HUES48 (cell line): ENCODE measurements around the gene WDR38.

ENCODE experiments used
- H3K27ac ChIP-seq: one replicate; pipeline ENCODE4 v1.7.0; 2013; ENCODE audit warnings: low read depth, low read length, inconsistent platforms
- H3K27me3 ChIP-seq: 2 replicates; pipeline ENCODE4 v1.6.1; 2013; ENCODE audit warnings: mild to moderate bottlenecking, low read length; ENCODE audit not compliant: control insufficient read depth, insufficient read depth
- H3K36me3 ChIP-seq: 2 replicates; pipeline ENCODE4 v1.6.1; 2013; ENCODE audit warnings: low read length; ENCODE audit not compliant: control insufficient read depth, insufficient read depth
- H3K4me1 ChIP-seq: 2 replicates; pipeline ENCODE4 v1.6.1; 2013; ENCODE audit warnings: mild to moderate bottlenecking, low read length; ENCODE audit not compliant: control insufficient read depth, insufficient read depth
- H3K4me3 ChIP-seq: 2 replicates; pipeline ENCODE4 v1.5.1; 2013; ENCODE audit warnings: mild to moderate bottlenecking, low read depth, low read length
- H3K9ac ChIP-seq: 2 replicates; pipeline ENCODE4 v1.6.1; 2013; ENCODE audit warnings: mild to moderate bottlenecking, low read depth, low read length, moderate library complexity
- H3K9me3 ChIP-seq: 2 replicates; pipeline ENCODE4 v1.6.1; 2013; ENCODE audit warnings: low read length; ENCODE audit not compliant: control insufficient read depth, insufficient read depth

The WDR38 gene

GRCh38 chr9:124814164-124814535 is 39.1 kb upstream of the WDR38 start:
- Histone ChIP-seq H3K9ac (no peak overlapping the region), H3K9me3 (no peaks in the 10 kb centered on the region), H3K36me3 (no peaks in the 10 kb centered on the region), H3K4me1 (peaks cover 36% of the 10 kb centered on the region), H3K27me3 (no peaks in the 10 kb centered on the region), H3K4me3 (no peak overlapping the region), H3K27ac (no peak overlapping the region)

GRCh38 chr9:124815601-124816000 is 37.7 kb upstream of the WDR38 start:
- H3K36me3 ChIP-seq: no peaks in the 10 kb centered on the region
- H3K9me3 ChIP-seq: no peaks in the 10 kb centered on the region
- H3K4me3 ChIP-seq: no peak overlapping the region
- H3K9ac ChIP-seq: no peak overlapping the region
- H3K27ac ChIP-seq: no peak overlapping the region
- peaks cover 31% of the 10 kb centered on the region for H3K4me1 ChIP-seq
- H3K27me3 ChIP-seq: no peaks in the 10 kb centered on the region

- no peak overlapping the region for H3K27ac ChIP-seq
- no peak overlapping the region for H3K9ac ChIP-seq
Measured at GRCh38 chr9:124818431-124819281, 34.6 kb upstream of the WDR38 start.

GRCh38 chr9:124820698-124821623 is 32.3 kb upstream of the WDR38 start:
- no peaks in the 10 kb centered on the region for H3K27me3 ChIP-seq
- no peak overlapping the region for H3K4me3 ChIP-seq
- H3K9ac ChIP-seq: no peak overlapping the region
- H3K27ac ChIP-seq: no peak overlapping the region
- H3K36me3 ChIP-seq: no peaks in the 10 kb centered on the region
- H3K9me3 ChIP-seq: no peaks in the 10 kb centered on the region
- 0 out of 2 replicates have a peak, but pooled peaks cover 3% of the 10 kb centered on the region for H3K4me1 ChIP-seq

More at GRCh38 chr9:124818431-124819281, 34.6 kb upstream of the WDR38 start:
- Histone ChIP-seq H3K4me3 (no peak overlapping the region), H3K4me1 (peaks cover 7% of the 10 kb centered on the region), H3K27me3 (no peaks in the 10 kb centered on the region), H3K36me3 (no peaks in the 10 kb centered on the region), H3K9me3 (no peaks in the 10 kb centered on the region)

- H3K4me1 ChIP-seq: peaks cover 6% of the 10 kb centered on the region
- H3K4me3 ChIP-seq: no peak overlapping the region
- no peak overlapping the region for H3K27ac ChIP-seq
- H3K9ac ChIP-seq: no peak overlapping the region
- no peaks in the 10 kb centered on the region for H3K27me3 ChIP-seq
- H3K9me3 ChIP-seq: no peaks in the 10 kb centered on the region
- H3K36me3 ChIP-seq: no peaks in the 10 kb centered on the region
Measured at GRCh38 chr9:124828489-124829333, 24.5 kb upstream of the WDR38 start.

GRCh38 chr9:124829334-124829669 is 24.0 kb upstream of the WDR38 start:
- Histone ChIP-seq H3K4me3 (no peak overlapping the region), H3K9me3 (no peaks in the 10 kb centered on the region), H3K9ac (no peak overlapping the region), H3K27ac (no peak overlapping the region), H3K27me3 (no peaks in the 10 kb centered on the region), H3K36me3 (no peaks in the 10 kb centered on the region), H3K4me1 (peaks cover 6% of the 10 kb centered on the region)

GRCh38 chr9:124830593-124830992 is 22.7 kb upstream of the WDR38 start:
- Histone ChIP-seq H3K27ac (no peak overlapping the region), H3K4me1 (peaks cover 6% of the 10 kb centered on the region), H3K27me3 (no peaks in the 10 kb centered on the region), H3K4me3 (no peak overlapping the region), H3K9ac (no peak overlapping the region), H3K9me3 (no peaks in the 10 kb centered on the region), H3K36me3 (no peaks in the 10 kb centered on the region)

- no peak overlapping the region for H3K9ac ChIP-seq
- peaks cover 6% of the 10 kb centered on the region for H3K4me1 ChIP-seq
- no peaks in the 10 kb centered on the region for H3K27me3 ChIP-seq
- no peak overlapping the region for H3K4me3 ChIP-seq
- no peak overlapping the region for H3K27ac ChIP-seq
- H3K36me3 ChIP-seq: no peaks in the 10 kb centered on the region
- H3K9me3 ChIP-seq: no peaks in the 10 kb centered on the region
Measured at GRCh38 chr9:124831642-124832364, 21.5 kb upstream of the WDR38 start.

- Histone ChIP-seq H3K27me3 (no peaks in the 10 kb centered on the region), H3K27ac (no peak overlapping the region), H3K36me3 (no peaks in the 10 kb centered on the region), H3K4me1 (peaks cover under 1% of the 10 kb centered on the region), H3K9me3 (no peaks in the 10 kb centered on the region), H3K9ac (no peak overlapping the region), H3K4me3 (no peak overlapping the region)
Measured at GRCh38 chr9:124834591-124834990, 18.7 kb upstream of the WDR38 start.

DNA sequence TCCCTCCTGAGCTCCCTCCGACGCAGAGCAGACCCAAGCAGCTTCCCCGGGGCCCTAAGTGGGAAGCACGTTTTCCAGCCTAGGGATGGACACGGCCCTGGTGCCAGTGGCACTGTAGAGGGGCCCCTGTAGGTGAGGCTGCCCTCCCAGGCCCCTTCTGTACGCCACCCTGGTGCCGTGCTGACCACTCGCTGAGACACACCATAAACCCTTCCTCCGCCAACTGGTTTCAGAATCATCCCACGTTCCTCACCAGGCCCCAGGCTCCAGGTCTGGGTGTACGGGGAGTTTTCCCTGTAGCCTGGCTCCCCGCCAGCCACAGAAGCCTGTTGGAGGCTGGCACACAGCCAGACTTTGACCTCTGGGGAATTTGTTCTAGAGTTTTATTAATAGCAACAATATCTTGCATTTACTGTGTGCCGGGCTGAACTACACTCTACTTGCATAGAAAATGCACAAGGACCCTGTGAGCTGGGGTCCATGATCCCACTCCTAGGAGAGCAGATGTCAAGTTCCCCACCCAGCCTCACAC is 18.2 kb upstream of the WDR38 start:
- no peaks in the 10 kb centered on the region for H3K36me3 ChIP-seq
- no peaks in the 10 kb centered on the region for H3K9me3 ChIP-seq
- no peak overlapping the region for H3K27ac ChIP-seq
- H3K4me1 ChIP-seq: no peaks in the 10 kb centered on the region
- no peak overlapping the region for H3K4me3 ChIP-seq
- no peaks in the 10 kb centered on the region for H3K27me3 ChIP-seq
- H3K9ac ChIP-seq: no peak overlapping the region
